H1 (cell line): Measurements from ENCODE around the gene ELL. TPM values are rescaled to one million over a fixed set of nuclear protein-coding genes. Genes with fewer than 3 reads are reported as not detected.

Source experiments
- ATF3 ChIP-seq: IDR thresholded peaks from 2 replicates; pipeline ENCODE4 v1.6.1; 2011; ENCODE audit warnings: low read depth, mild to moderate bottlenecking, low read length; ENCODE audit not compliant: insufficient read depth
- BRCA1 ChIP-seq: IDR thresholded peaks from 2 replicates; pipeline ENCODE4 v1.6.1; 2012; ENCODE audit warnings: low read depth, low read length, improper control_type of control experiment
- CHD1 ChIP-seq: IDR thresholded peaks from 2 replicates; pipeline ENCODE4 v1.6.1; 2012; ENCODE audit warnings: low read depth, low read length, improper control_type of control experiment
- CTBP2 ChIP-seq: IDR thresholded peaks from 2 replicates; pipeline ENCODE4 v1.7.0; 2011; ENCODE audit warnings: borderline replicate concordance, mild to moderate bottlenecking, moderate library complexity, mixed read lengths, low read length; ENCODE audit not compliant: insufficient read depth, insufficient read length
- CTCF ChIP-seq, 3 experiments: IDR thresholded peaks; 1 replicate in 2 of 3; 2 replicates in 1 of 3; pipeline versions ENCODE4 v1.5.1 to v1.6.1; 2011; ENCODE audit warnings: low read length in 3 of 3, mild to moderate bottlenecking in 3 of 3, inconsistent platforms in 2 of 3, low read depth in 1 of 3, moderate library complexity in 1 of 3; ENCODE audit not compliant: insufficient read depth in 1 of 3; ENCODE audit errors: control extremely low read depth in 1 of 3
- FOSL1 ChIP-seq: IDR thresholded peaks from 2 replicates; pipeline ENCODE4 v1.6.1; 2011; ENCODE audit warnings: mild to moderate bottlenecking, low read depth, low read length, moderate library complexity; ENCODE audit not compliant: insufficient read depth
- polyA plus RNA-seq, 7 experiments: library from polyadenylated mRNA; depleted of rRNA in 3 of 7; stranded (reverse) in 5 of 7; unstranded in 2 of 7; fragments of >200 nt in 5 of 7; fragments of 200-250 nt in 2 of 7; gene quantifications; 1 replicate in 5 of 7; 2 replicates in 1 of 7; 4 replicates in 1 of 7; pipeline versions ENCODE4 v1.2.1 to v1.2.3, GENCODE V29; 2011 to 2013; ENCODE audit warnings: missing spikeins in 2 of 7, mixed read lengths in 2 of 7
- total RNA-seq: library from RNA; stranded (reverse); fragmentation: NEBNext Ultra II Directional; extraction: Animal tissue kit (Norgen Biotek cat#: 25700); gene quantifications from 2 replicates; pipeline ENCODE4 v1.2.1, GENCODE V29; 2021

Gene ELL
- total and polyA plus RNA-seq, 2 of the 8 experiments (the other 6 are each of a cell fraction or from before 2014, with no cell fraction given): 5.2 to 10.5 TPM

- no peak for TF ChIP-seq CTBP2
- TF ChIP-seq FOSL1: no peak
- TF ChIP-seq ATF3: no peak
- TF ChIP-seq CTCF (IDR thresholded peaks at IDR 0.05; ENCODE audit: control extremely low read depth in 1 of 3, insufficient read depth in 1 of 3, low read depth in 1 of 3, low read length in 3 of 3): no peak
- no peak for TF ChIP-seq BRCA1
- no peak for TF ChIP-seq CHD1
These were observed 17.5 kb upstream of the ELL start (continued) for GRCh38 chr19:18539372-18539771.
